ENCODE data around the gene SPECC1L.
"Not testable (repeated sequence)": the region's sequence is repeated elsewhere in the genome, so short reads cannot be mapped to it uniquely, and the experiment has no call there.

The SPECC1L gene

DNA sequence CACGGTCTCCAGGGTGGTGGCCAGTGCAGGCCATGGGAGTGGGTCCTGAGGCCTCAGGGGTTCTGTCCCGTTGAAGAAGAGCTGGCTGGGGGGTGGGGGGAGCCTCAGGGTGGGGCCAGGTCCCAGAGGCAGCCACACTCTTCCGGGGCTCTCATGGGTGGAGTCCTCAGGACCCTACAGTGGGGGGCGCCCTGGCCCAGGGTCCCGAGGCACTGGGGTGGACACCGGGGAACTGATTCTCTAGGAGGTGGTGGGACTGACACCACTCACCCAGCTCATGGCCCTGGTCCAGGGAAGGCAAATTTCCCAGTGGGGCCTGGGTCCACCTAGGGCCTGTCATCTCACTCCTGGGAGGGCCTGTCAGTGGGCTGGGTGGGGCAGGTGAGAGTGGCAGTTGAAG lies 38.5 kb upstream of the SPECC1L start:
- no peak for TF ChIP-seq CTCF (IDR thresholded peaks at IDR 0.05; ENCODE audit: low read depth, low read length)
- DNase-seq (ENCODE audit: extremely low read depth, low read depth) = no peak

GRCh38 chr22:24232725-24233124 lies 37.9 kb upstream of the SPECC1L start:
- TF ChIP-seq CTCF (IDR thresholded peaks at IDR 0.05; ENCODE audit: low read depth, low read length) = no peak
- no peak for DNase-seq (ENCODE audit: extremely low read depth, low read depth)

DNA sequence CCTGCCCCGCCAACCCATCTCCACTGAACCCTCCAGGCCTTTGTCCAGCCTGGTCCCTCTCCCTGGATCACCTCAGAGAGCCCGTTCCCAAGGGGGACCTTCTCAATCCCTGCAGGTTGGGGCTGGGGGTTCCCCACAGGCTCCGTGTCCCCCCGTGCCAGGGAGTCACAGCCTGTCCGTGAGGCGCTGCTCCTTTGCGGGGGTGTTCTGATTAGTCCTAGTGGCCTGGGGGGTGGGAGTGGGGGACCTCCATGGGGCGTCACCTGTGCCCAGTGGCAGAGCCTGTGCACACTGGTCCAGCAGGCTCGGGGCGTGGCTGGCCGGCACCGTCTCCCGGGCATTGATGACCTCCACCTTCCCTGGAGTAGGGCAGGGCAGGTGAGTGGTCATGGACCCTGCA lies 37.4 kb upstream of the SPECC1L start:
- no peak for TF ChIP-seq CTCF (IDR thresholded peaks at IDR 0.05; ENCODE audit: low read depth, low read length)

GRCh38 chr22:24233816-24234215 lies 36.8 kb upstream of the SPECC1L start:
- DNase-seq (ENCODE audit: extremely low read depth, low read depth) = no peak
- no peak for TF ChIP-seq CTCF (IDR thresholded peaks at IDR 0.05; ENCODE audit: low read depth, low read length)

More for the DNA sequence above, 37.4 kb upstream of the SPECC1L start:
- no peak for DNase-seq (ENCODE audit: extremely low read depth, low read depth)

DNA sequence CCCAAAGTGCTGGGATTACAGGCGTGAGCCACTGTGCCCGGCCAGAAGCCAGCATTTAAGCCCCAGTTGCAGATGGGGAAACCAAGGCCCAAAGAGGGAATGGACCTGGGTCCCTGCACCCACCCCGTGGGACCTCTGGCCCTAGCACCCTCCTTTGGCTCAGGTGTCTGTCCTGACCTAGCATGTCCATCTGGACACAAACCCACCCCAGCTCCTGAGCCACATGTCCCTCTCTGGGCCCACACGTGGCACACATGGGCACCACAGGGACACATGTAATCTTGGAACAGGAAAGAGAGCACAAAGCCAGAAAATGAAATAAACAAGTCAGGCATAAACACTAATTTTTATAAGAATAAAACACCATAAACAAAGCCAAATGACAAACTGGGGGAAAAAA lies 35.3 kb upstream of the SPECC1L start:
- no peak for TF ChIP-seq CTCF (IDR thresholded peaks at IDR 0.05; ENCODE audit: low read depth, low read length)
- no peak for DNase-seq (ENCODE audit: extremely low read depth, low read depth)

DNA sequence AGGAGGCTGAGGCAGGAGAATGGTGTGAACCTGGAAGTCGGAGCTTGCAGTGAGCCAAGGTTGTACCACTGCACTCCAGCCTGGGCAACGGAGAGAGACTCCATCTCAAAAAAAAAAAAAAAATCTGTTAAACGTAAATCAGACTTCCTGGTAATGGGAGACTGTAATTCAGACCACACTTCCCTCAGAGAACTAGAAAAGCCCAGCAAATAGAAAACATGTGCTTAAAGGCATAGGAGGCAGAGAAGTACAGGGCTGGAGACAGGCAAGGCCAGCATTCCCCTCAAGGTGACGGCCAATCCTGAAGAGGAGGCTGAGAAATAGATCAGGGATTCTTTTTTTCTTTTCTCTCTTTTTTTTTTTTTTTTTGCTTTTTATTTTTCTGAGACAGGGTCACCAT lies 34.0 kb upstream of the SPECC1L start:
- no peak for TF ChIP-seq CTCF (IDR thresholded peaks at IDR 0.05; ENCODE audit: low read depth, low read length)
- peak; percentile 30 for DNase-seq (ENCODE audit: extremely low read depth, low read depth)

DNA sequence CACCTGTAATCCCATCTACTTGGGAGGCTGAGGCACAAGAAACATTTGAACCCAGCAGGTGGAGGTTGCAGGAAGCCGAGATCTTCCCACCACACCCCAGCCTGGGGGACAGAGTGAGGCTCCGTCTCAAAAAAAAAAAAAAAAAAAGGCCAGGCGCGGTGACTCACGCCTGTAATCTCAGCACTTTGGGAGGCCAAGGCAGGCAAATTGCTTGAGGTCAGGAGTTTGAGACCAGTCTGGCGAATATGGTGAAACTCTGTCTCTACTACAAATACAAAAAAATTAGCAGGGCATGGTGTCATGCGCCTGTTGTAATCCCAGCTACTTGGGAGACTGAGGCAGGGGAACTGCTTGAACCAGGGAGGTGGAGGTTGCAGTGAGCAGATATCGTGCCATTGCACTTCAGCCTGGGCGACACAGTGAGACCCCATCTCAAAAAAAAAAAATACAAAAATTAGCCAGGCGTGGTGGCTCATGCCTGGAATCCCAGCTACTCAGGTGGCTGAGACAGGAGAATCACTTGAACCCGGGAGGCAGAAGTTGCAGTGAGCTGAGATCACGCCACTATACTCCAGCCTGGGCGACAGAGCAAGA lies 32.4 kb upstream of the SPECC1L start:
- DNase-seq (ENCODE audit: extremely low read depth, low read depth) = not testable (repeated sequence)

GRCh38 chr22:24240381-24240780 lies 30.2 kb upstream of the SPECC1L start:
- TF ChIP-seq CTCF (IDR thresholded peaks at IDR 0.05; ENCODE audit: low read depth, low read length) = no peak
- DNase-seq (ENCODE audit: extremely low read depth, low read depth) = no peak

GRCh38 chr22:24240985-24241692 lies 29.5 kb upstream of the SPECC1L start:
- not testable (repeated sequence) for DNase-seq (ENCODE audit: extremely low read depth, low read depth)

GRCh38 chr22:24243417-24243816 lies 27.2 kb upstream of the SPECC1L start:
- not testable (repeated sequence) for DNase-seq (ENCODE audit: extremely low read depth, low read depth)
